GM18505 (cell line): ENCODE results near the gene ATOX1.
"Not testable (repeated sequence)": the region's sequence is repeated elsewhere in the genome, so short reads cannot be mapped to it uniquely, and the experiment has no call there.

Source experiments
- ATAC-seq: cut with Tn5 transposase; IDR thresholded peaks from one replicate; pipeline ENCODE4 v1.9.1; 2021; ENCODE audit not compliant: unreplicated experiment
- POLR2A ChIP-seq: IDR thresholded peaks from 4 replicates; pipeline ENCODE4 v1.6.1; 2011; ENCODE audit warnings: borderline replicate concordance; ENCODE audit not compliant: insufficient read depth, insufficient read length; ENCODE audit errors: extremely low read depth

ATOX1 gene

GRCh38 chr5:151709109-151709735 is 49.2 kb downstream of the ATOX1 start:
- ATAC-seq = no peak
- no peak for TF ChIP-seq POLR2A

DNA sequence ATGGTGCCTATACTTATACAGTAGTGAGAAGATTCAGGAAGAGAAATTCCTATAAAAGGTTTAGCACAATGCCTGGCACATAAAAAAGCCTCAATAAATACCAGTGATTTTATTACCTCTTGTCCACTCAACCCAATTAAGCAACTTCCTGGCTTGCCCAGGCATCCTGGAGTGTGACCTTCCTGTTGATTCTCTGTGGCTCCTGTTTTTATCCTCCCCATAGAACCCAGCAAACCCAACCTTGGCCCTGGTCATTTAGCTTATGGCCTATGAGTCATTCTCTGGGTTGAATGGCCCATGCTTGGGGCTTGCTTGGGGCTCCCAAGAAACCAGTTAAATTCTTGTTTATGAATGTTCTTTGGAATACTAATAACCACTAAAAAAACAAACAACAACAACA is 50.3 kb downstream of the ATOX1 start:
- no peak for ATAC-seq
- no peak for TF ChIP-seq POLR2A

GRCh38 chr5:151707567-151707966 is 50.9 kb downstream of the ATOX1 start:
- no peak for ATAC-seq
- no peak for TF ChIP-seq POLR2A

- TF ChIP-seq POLR2A = no peak
- no peak for ATAC-seq
These were observed 51.5 kb downstream of the ATOX1 start for GRCh38 chr5:151706906-151707305.

DNA sequence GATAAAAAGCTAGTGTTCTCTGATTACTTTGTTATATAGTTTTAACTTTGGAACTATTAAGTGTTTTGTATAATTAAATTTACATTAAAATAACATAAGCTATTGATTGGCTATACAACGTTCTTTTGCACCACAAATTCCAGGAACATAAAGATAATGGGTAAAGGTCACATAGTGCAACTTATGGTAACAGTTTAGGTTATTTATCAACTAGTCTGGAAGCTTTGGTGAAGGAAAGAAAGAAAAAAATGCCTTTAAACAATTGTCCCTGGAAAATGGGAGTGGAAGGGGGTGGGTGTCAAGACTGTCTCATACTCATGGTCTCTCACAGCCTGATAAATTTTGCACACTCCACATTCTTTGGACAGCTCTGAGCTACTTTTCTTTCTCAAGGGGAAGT is 54.7 kb downstream of the ATOX1 start:
- TF ChIP-seq POLR2A = no peak
- no peak for ATAC-seq

GRCh38 chr5:151703227-151703626 is 55.2 kb downstream of the ATOX1 start:
- peak; percentile 81 for ATAC-seq
- no peak for TF ChIP-seq POLR2A

DNA sequence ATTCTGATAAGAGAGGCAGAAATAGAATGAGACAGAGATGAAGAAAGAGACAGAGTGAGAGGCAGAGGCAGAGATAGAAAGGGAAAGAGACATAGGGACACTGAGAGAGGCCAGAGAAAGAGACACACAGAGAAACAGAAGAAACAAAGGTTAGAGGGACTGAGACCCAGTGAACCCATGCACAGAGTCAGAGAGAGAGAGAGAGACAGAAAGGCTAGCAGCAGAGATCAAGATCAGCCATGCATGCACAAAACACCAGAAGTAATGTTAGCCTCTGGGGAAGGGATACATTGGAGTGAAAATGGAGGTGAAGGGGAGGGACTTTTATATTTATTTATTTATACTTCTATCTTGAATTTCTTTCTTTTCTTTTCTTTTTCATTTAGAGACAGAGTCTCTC is 57.6 kb downstream of the ATOX1 start:
- peak; percentile 40 for ATAC-seq
- TF ChIP-seq POLR2A = no peak

DNA sequence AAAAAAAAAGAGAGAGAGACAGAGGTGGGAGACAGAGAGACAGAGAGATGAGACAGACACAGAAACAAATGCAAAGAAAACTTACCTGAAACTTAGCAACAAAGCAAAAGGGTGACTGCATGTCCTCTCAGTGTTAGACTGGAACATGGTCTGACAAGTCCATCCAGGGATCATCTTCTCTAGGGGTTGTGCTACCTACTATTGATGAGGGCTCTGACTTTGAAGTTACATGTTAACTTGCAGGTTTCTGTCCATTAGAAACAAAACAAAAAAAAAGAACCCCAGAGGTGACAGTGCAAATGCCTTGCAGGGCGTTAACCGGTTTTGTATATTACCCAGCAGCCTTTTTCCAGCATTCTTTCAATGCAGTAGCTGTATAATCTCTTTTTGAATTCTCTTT is 58.1 kb downstream of the ATOX1 start:
- no peak for ATAC-seq
- no peak for TF ChIP-seq POLR2A

GRCh38 chr5:151699071-151699901 is 59.1 kb downstream of the ATOX1 start:
- TF ChIP-seq POLR2A = no peak
- no peak for ATAC-seq

DNA sequence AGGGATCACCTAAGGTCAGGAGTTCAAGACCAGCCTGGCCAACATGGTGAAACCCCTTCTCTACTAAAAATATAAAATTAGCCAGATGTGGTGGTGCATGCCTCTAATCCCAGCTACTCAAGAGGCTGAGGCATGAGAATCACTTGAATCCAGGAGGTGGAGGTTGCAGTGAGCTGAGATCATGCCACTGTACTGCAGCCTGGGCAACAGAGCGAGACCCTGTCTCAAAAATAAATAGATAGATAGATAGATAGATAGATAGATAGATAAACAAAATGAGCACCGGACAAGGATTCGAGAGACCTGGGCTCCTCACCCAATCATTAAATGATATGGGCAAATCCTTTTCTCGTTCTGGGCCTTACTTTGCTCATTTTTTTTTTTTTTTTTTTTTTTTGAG is 60.4 kb downstream of the ATOX1 start:
- not testable (repeated sequence) for ATAC-seq

GRCh38 chr5:151697452-151697851 is 61.0 kb downstream of the ATOX1 start:
- ATAC-seq = no peak
- TF ChIP-seq POLR2A = no peak

- ATAC-seq = no peak
- no peak for TF ChIP-seq POLR2A
These were observed 61.9 kb downstream of the ATOX1 start for GRCh38 chr5:151696470-151697061.

- no peak for ATAC-seq
- TF ChIP-seq POLR2A = no peak
These were observed 63.0 kb downstream of the ATOX1 start for GRCh38 chr5:151695464-151695863.

DNA sequence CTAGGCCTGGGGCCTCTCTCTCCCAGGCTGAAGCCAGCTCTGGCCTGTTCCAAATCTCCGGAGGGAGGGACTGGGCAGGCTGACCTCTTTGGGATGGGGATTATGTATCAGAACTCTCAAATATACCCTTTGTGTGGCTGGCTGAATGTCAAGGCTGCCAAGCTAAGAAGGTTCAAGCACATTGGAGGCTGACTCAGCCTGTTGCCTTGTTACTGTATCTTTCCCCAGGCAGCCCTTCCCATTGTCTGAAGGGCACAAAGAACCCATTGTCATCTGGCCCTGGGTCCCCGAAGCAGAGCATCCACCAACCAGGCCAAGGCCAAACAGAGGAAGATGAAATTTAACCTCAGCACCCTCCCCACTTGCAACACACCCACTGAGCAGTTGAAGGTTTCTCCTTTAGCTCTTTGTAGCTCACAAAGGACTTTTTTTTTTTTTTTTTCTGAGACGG is 64.4 kb downstream of the ATOX1 start:
- ATAC-seq = no peak

More for the DNA sequence above, 64.4 kb downstream of the ATOX1 start:
- no peak for TF ChIP-seq POLR2A
